Measurements from ENCODE around the gene SLC10A7. TPM values are rescaled to one million over a fixed set of nuclear protein-coding genes. Genes with fewer than 3 reads are reported as not detected.

Gene SLC10A7
- total and polyA plus RNA-seq, 9 of the 15 experiments (the other 6 are each of a cell fraction or from before 2014, with no cell fraction given): 6.4 to 22.8 (median 16.1) TPM

GRCh38 chr4:146443525-146443924, 78.2 kb downstream of the SLC10A7 start:
- Histone ChIP-seq H3K4me3 (no peak overlapping the region), H3K4me1 (replicated peaks in 1 of 2; ENCODE audit: control insufficient read depth in 2 of 2, insufficient read depth in 2 of 2, low read length in 2 of 2) (no peaks in the 10 kb centered on the region), H2AFZ (ENCODE audit: low read depth, low read length) (no peak overlapping the region), H3K9ac (ENCODE audit: insufficient read depth in 1 of 2, low read depth in 2 of 2, low read length in 2 of 2) (no peak overlapping the region), H3K4me2 (ENCODE audit: insufficient read depth, low read length) (no peak overlapping the region), H3K27me3 (ENCODE audit: control insufficient read depth in 2 of 2, insufficient read depth in 2 of 2, low read length in 2 of 2) (no peaks in the 10 kb centered on the region), H3K36me3 (ENCODE audit: control insufficient read depth, insufficient read depth, low read length) (no peaks in the 10 kb centered on the region), H3K79me2 (ENCODE audit: control insufficient read depth, insufficient read depth, low read length) (no peaks in the 10 kb centered on the region), H3K9me3 (replicated peaks; ENCODE audit: control insufficient read depth, insufficient read depth, low read depth, low read length) (no peaks in the 10 kb centered on the region), H4K20me1 (replicated peaks; ENCODE audit: control insufficient read depth, insufficient read depth, low read length) (no peaks in the 10 kb centered on the region), H3K27ac (ENCODE audit: extremely low read depth, low read depth, low read length) (no peak overlapping the region), H3K9me1 (ENCODE audit: control insufficient read depth, insufficient read depth, low read length) (no peaks in the 10 kb centered on the region)
- TF ChIP-seq IRF1 (CRISPR knock-in tag; IDR thresholded peaks at IDR 0.05; ENCODE audit: borderline replicate concordance) (no peak), IRF2 (CRISPR knock-in tag; IDR thresholded peaks at IDR 0.05) (no peak), EHMT2 (IDR thresholded peaks at IDR 0.05) (no peak), PCBP2 (IDR thresholded peaks at IDR 0.05; ENCODE audit: low read depth, low read length, poor library complexity, severe bottlenecking) (no peak), CBX3 (IDR thresholded peaks at IDR 0.05; ENCODE audit: borderline replicate concordance in 1 of 2, low read length in 2 of 2) (no peak), ATF7 (IDR thresholded peaks at IDR 0.05) (no peak), HSF4 (CRISPR knock-in tag; IDR thresholded peaks at IDR 0.05; ENCODE audit: borderline replicate concordance) (no peak), TAF15 (IDR thresholded peaks at IDR 0.05; ENCODE audit: low read depth, low read length) (no peak), ZNF121 (CRISPR knock-in tag; conservative IDR thresholded peaks at IDR 0.05) (no peak), FUS (optimal IDR thresholded peaks at IDR 0.05; ENCODE audit: low read depth, low read length) (no peak), NFYB (IDR thresholded peaks at IDR 0.05; ENCODE audit: extremely low read depth, insufficient read length) (no peak), CLOCK (CRISPR knock-in tag; IDR thresholded peaks at IDR 0.05; ENCODE audit: borderline replicate concordance) (no peak)
- DNase-seq (ENCODE audit: extremely low read depth in 1 of 4, low spot score in 3 of 4) (no peak), ATAC-seq (no peak), FAIRE-seq (no peak)
- in situ Hi-C loops (cut with MboI): no loop called here
- no TSS peak for BruUV-seq (replicated peaks)
- ChIA-PET CTCF (ENCODE audit: low intra/inter-chr PET ratio) (no interaction called here), POLR2A (interaction anchor here (0.9 to 1.0 kb wide), 2 partner anchors 10 to 16 kb away, joined by 3 read pairs; no protein-coding TSS in a partner anchor)
- 52% methylated on average over 2 of the region's 2 CpGs for WGBS (ENCODE audit: insufficient coverage, low coverage, missing lambda C conversion rate)
- intact Hi-C loops (cut with micrococcal nuclease): no loop called here

Data from K562 (cell line).